ENCODE data around the gene ARHGEF39.

DNA sequence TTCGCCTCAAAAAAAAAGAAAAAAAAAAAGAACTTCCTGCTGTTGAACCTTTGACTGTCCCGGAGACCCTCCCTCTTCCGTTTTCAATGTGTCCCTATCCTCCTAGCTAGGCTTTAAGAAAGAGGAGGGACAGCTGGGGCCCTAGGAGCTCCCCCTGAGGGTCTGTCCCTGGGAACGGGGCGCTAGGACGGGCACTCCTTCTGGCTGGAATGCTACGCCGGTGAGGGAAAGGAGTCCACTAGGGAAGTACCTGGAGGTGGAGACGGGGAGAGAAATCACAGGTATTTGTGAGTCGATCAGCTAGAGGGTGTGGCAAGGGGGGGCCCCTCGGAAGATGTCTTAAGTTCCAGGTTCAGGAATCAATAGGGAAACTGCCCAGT, 18.9 kb downstream of the ARHGEF39 start:
- no peak for TF ChIP-seq EZH2 (IDR thresholded peaks at IDR 0.05; ENCODE audit: insufficient read depth, poor library complexity, severe bottlenecking)
- TF ChIP-seq EZH2phosphoT487 (IDR thresholded peaks at IDR 0.05; ENCODE audit: insufficient read depth, low read depth) = no peak
